Nephron progenitor cell (in vitro differentiated cells): Measurements from ENCODE around the gene UBE2B.
A peak's percentile ranks its signal among the peaks of the same experiment; 100 is the strongest.
"Not testable (repeated sequence)": the region's sequence is repeated elsewhere in the genome, so short reads cannot be mapped to it uniquely, and the experiment has no call there.

Experiments used
- DNase-seq: peaks from one replicate; pipeline ENCODE4 v3.0.0; 2021
- H3K27ac Mint-ChIP-seq: 2 replicates; pipeline ENCODE4 v1.8.0; 2021; ENCODE audit warnings: mild to moderate bottlenecking, moderate library complexity, mixed read lengths
- H3K27me3 Mint-ChIP-seq: 2 replicates; pipeline ENCODE4 v1.8.0; 2021; ENCODE audit warnings: mild to moderate bottlenecking, low read depth, mixed read lengths; ENCODE audit not compliant: poor library complexity
- H3K36me3 Mint-ChIP-seq: 2 replicates; pipeline ENCODE4 v1.8.0; 2021; ENCODE audit warnings: low read depth, mixed read lengths
- H3K4me1 Mint-ChIP-seq: 2 replicates; pipeline ENCODE4 v1.8.0; 2021; ENCODE audit warnings: mixed read lengths
- H3K4me3 Mint-ChIP-seq: 2 replicates; pipeline ENCODE4 v1.8.0; 2021; ENCODE audit warnings: mild to moderate bottlenecking, moderate library complexity, mixed read lengths
- H3K9me3 Mint-ChIP-seq: 2 replicates; pipeline ENCODE4 v1.8.0; 2021; ENCODE audit warnings: mild to moderate bottlenecking, moderate library complexity, mixed read lengths
- CTCF ChIP-seq: fragments of 200-600 bp; sonication (generic); IDR thresholded peaks from 2 replicates; pipeline ENCODE4 v1.5.0; 2021; ENCODE audit warnings: antibody characterized with exemption

The UBE2B gene

GRCh38 chr5:134349463-134349862 is 21.9 kb upstream of the UBE2B start:
- no peak overlapping the region for H3K27ac Mint-ChIP-seq
- peaks cover 34% of the 10 kb centered on the region for H3K36me3 Mint-ChIP-seq
- H3K4me3 Mint-ChIP-seq: no peak overlapping the region

GRCh38 chr5:134355681-134356080 is 15.7 kb upstream of the UBE2B start:
- H3K4me3 Mint-ChIP-seq: no peak overlapping the region
- no peaks in the 10 kb centered on the region for H3K4me1 Mint-ChIP-seq
- DNase-seq: no peak
- no peaks in the 10 kb centered on the region for H3K27me3 Mint-ChIP-seq
- TF ChIP-seq CTCF: no peak
- H3K9me3 Mint-ChIP-seq: no peaks in the 10 kb centered on the region
- H3K27ac Mint-ChIP-seq: no peak overlapping the region
- H3K36me3 Mint-ChIP-seq: peaks cover 13% of the 10 kb centered on the region

More at GRCh38 chr5:134349463-134349862, 21.9 kb upstream of the UBE2B start:
- DNase-seq: no peak
- Mint-ChIP-seq H3K4me1 (no peaks in the 10 kb centered on the region), H3K27me3 (peaks cover 4% of the 10 kb centered on the region), H3K9me3 (no peaks in the 10 kb centered on the region)
- TF ChIP-seq CTCF: no peak

GRCh38 chr5:134365604-134366003 is 5.8 kb upstream of the UBE2B start:
- no peak for DNase-seq
- H3K4me3 Mint-ChIP-seq: peak overlapping the region; percentile 9
- H3K9me3 Mint-ChIP-seq: peaks cover 15% of the 10 kb centered on the region
- H3K4me1 Mint-ChIP-seq: peaks cover 33% of the 10 kb centered on the region
- no peak for TF ChIP-seq CTCF
- no peaks in the 10 kb centered on the region for H3K27me3 Mint-ChIP-seq
- no peak overlapping the region for H3K27ac Mint-ChIP-seq
- peaks cover 30% of the 10 kb centered on the region for H3K36me3 Mint-ChIP-seq

- peak overlapping the region; percentile 99 for H3K4me3 Mint-ChIP-seq
- peak overlapping the region; percentile 100 for H3K27ac Mint-ChIP-seq
- no peak for TF ChIP-seq CTCF
- H3K36me3 Mint-ChIP-seq: peaks cover 49% of the 10 kb centered on the region
- no peaks in the 10 kb centered on the region for H3K27me3 Mint-ChIP-seq
- no peak for DNase-seq
- H3K4me1 Mint-ChIP-seq: peaks cover 51% of the 10 kb centered on the region
- H3K9me3 Mint-ChIP-seq: peaks cover 19% of the 10 kb centered on the region
Observed at GRCh38 chr5:134370311-134370870, 978 bp upstream of the UBE2B start.

GRCh38 chr5:134371834-134372340 is 518 bp downstream of the UBE2B start:
- H3K27me3 Mint-ChIP-seq: no peaks in the 10 kb centered on the region
- H3K27ac Mint-ChIP-seq: peak overlapping the region; percentile 99
- no peak for TF ChIP-seq CTCF
- H3K9me3 Mint-ChIP-seq: peaks cover 18% of the 10 kb centered on the region
- DNase-seq: peak; percentile 63
- H3K4me1 Mint-ChIP-seq: peaks cover 38% of the 10 kb centered on the region
- H3K36me3 Mint-ChIP-seq: peaks cover 54% of the 10 kb centered on the region
- H3K4me3 Mint-ChIP-seq: peak overlapping the region; percentile 99

- H3K27ac Mint-ChIP-seq, H3K9me3 Mint-ChIP-seq, DNase-seq, H3K27me3 Mint-ChIP-seq: not testable (repeated sequence)
- peaks cover 29% of the 10 kb centered on the region for H3K4me1 Mint-ChIP-seq
- H3K4me3 Mint-ChIP-seq: peak overlapping the region; percentile 74
- H3K36me3 Mint-ChIP-seq: peaks cover 51% of the 10 kb centered on the region
Observed at GRCh38 chr5:134373633-134374032, 2.3 kb downstream of the UBE2B start.
